ENCODE measurements around the gene SERPINB1. TPM values are rescaled to one million over a fixed set of nuclear protein-coding genes. Genes with fewer than 3 reads are reported as not detected.
"Not testable (repeated sequence)": the region's sequence is repeated elsewhere in the genome, so short reads cannot be mapped to it uniquely, and the experiment has no call there.

The SERPINB1 gene
- total and polyA plus RNA-seq, 12 donors = 16.3 to 73.7 (median 21.2) TPM

DNA sequence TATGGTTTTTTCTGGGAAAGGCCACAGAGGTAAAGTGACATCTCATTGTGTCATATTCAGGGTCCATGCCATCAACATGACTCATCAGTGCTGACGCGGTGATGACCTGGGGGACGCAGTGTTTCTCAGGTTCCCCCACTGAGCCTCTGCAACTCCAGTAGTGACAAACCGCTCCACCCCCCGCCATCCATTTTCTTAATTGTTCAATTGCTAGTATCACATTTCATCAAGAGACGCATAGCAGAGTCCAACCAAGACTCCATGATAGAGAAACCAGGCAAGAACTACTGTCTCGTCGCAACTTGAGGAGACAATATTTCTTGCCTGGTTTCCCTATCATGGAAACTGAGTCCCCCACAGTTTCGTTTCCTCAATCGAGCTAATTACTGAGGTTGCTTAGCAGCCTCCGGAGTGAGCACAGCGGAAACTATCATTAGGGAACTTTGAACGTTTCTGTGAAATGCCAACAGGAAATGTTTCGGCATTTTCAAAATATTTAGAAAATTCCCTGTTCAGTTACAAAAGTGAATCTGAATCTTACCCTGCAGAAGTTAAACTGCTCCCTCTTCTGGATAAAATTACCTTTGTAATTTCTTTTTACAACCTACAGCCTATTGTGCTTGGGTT lies 12.2 kb upstream of the SERPINB1 start:
- 37 to 44% methylated on average over 14 of the region's 14 CpGs for WGBS, 2 donors
- intact Hi-C loops (cut with DNase I) = loop anchor here in 6 of 10 donors (5.0 to 10.0 kb wide), 4 partner anchors 48 to 198 kb away; partner anchors contain the start of gene SERPINB9 (in 6 of the 6)
- no peaks in the 10 kb centered on the region for H3K27me3 ChIP-seq
- DNase-seq = no peak
- H3K27ac ChIP-seq = peak overlapping the region; percentile 57 to 95 (median 78)
- peak in 7 of 8 donors; percentile 21 to 44 (median 35) for ATAC-seq
- no peaks in the 10 kb centered on the region for H3K9me3 ChIP-seq
- TF ChIP-seq, protein P1, sequence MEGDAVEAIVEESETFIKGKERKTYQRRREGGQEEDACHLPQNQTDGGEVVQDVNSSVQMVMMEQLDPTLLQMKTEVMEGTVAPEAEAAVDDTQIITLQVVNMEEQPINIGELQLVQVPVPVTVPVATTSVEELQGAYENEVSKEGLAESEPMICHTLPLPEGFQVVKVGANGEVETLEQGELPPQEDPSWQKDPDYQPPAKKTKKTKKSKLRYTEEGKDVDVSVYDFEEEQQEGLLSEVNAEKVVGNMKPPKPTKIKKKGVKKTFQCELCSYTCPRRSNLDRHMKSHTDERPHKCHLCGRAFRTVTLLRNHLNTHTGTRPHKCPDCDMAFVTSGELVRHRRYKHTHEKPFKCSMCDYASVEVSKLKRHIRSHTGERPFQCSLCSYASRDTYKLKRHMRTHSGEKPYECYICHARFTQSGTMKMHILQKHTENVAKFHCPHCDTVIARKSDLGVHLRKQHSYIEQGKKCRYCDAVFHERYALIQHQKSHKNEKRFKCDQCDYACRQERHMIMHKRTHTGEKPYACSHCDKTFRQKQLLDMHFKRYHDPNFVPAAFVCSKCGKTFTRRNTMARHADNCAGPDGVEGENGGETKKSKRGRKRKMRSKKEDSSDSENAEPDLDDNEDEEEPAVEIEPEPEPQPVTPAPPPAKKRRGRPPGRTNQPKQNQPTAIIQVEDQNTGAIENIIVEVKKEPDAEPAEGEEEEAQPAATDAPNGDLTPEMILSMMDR (IDR thresholded peaks at IDR 0.05) = peak in 6 of 9 donors; percentile 36 to 65 (median 56)
- peak overlapping the region in 9 of 10 donors; percentile 7 to 52 (median 40) for H3K4me3 ChIP-seq
- H3K36me3 ChIP-seq = no peaks in the 10 kb centered on the region
- H3K4me1 ChIP-seq = peaks cover 14 to 71% (median 49%) of the 10 kb centered on the region in 9 donors

DNA sequence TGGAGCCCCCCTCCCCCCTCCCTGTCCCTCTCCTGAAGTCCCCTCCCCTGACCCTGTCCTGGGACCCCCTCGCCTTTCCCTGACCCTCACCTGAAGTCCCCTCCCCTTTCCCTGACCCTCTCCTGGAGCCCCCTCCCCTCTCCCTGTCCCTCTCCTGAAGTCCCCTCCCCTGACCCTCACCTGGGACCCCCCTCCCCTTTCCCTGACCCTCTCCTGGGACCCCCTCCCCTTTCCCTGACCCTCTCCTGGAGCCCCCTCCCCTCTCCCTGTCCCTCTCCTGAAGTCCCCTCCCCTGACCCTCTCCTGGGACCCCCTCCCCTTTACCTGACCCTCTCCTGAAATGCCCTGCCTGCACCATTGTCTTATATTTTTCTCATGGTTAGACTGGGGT lies 11.7 kb upstream of the SERPINB1 start:
- DNase-seq, H3K27me3 ChIP-seq, ATAC-seq, H3K9me3 ChIP-seq, H3K36me3 ChIP-seq: not testable (repeated sequence)
- Histone ChIP-seq H3K4me3 (peak overlapping the region in 5 of 10 donors; percentile 29 to 52 (median 41)), H3K27ac (peak overlapping the region in 9 of 10 donors; percentile 64 to 95 (median 80)), H3K4me1 (peaks cover 11 to 66% (median 44%) of the 10 kb centered on the region in 9 donors)
- WGBS, 2 donors = 93% methylated on average over 1 of the region's 1 CpG; no CpG with 5 or more reads in 1 of the 2 donors
- intact Hi-C loops (cut with DNase I) = loop anchor here in 6 of 10 donors (5.0 to 10.0 kb wide), 4 partner anchors 49 to 199 kb away; partner anchors contain the start of gene SERPINB9 (in 6 of the 6)

DNA sequence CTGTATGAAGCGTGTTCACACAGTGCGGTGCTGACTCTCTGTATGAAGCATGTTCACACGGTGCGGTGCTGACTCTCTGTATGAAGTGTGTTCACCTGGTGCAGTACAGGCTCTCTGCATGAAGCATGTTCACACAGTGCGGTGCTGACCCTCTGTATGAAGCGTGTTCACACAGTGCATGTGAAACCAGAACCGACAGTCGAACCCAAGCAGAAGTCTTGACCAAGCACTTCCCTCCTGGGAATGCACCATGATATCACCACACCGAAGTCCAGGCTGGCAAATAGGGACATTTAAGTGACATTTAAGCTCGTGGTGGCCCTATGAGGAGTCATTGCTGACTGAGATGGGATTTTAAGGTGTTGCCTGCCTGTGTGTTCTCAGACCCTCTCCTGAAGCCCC lies 11.3 kb upstream of the SERPINB1 start:
- no peak for DNase-seq
- peak overlapping the region in 1 of 10 donors; percentile 95 for H3K27ac ChIP-seq
- TF ChIP-seq, protein P1 (IDR thresholded peaks at IDR 0.05) = no peak
- no peak for ATAC-seq
- H3K4me3 ChIP-seq = no peak overlapping the region
- WGBS, 2 donors = 76 to 83% methylated on average over 10 of the region's 10 CpGs
- intact Hi-C loops (cut with DNase I) = loop anchor here in 6 of 10 donors (5.0 to 10.0 kb wide), 4 partner anchors 49 to 199 kb away; partner anchors contain the start of gene SERPINB9 (in 6 of the 6)
- peaks cover 10 to 61% (median 42%) of the 10 kb centered on the region in 9 donors for H3K4me1 ChIP-seq
- no peaks in the 10 kb centered on the region for H3K9me3 ChIP-seq
- no peaks in the 10 kb centered on the region for H3K27me3 ChIP-seq
- H3K36me3 ChIP-seq = no peaks in the 10 kb centered on the region

DNA sequence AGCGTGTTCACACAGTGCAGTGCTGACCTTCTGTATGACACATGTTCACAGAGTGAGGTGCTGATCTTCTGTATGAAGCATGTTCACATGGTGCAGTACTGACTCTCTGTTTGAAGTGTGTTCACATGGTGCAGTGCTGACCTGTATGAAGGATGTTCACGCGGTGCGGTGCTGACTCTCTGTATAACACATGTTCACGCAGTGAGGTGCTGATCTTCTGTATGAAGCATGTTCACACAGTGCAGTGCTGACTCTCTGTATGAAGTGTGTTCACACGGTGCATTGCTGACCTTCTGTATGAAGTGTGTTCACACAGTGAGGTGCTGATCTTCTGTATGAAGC lies 10.8 kb upstream of the SERPINB1 start:
- intact Hi-C loops (cut with DNase I) = loop anchor here in 6 of 10 donors (5.0 to 10.0 kb wide), 4 partner anchors 50 to 200 kb away; partner anchors contain the start of gene SERPINB9 (in 6 of the 6)
- Histone ChIP-seq H3K27me3 (no peaks in the 10 kb centered on the region), H3K4me1 (peaks cover 8 to 57% (median 38%) of the 10 kb centered on the region in 9 donors), H3K4me3 (no peak overlapping the region), H3K36me3 (no peaks in the 10 kb centered on the region), H3K9me3 (no peaks in the 10 kb centered on the region), H3K27ac (no peak overlapping the region)
- DNase-seq (no peak), ATAC-seq (no peak)
- 80 to 81% methylated on average over 6 of the region's 6 CpGs for WGBS, 2 donors
- TF ChIP-seq, protein P1 (IDR thresholded peaks at IDR 0.05) = no peak
